Measurements from ENCODE around the gene SH2D1B. TPM values are rescaled to one million over a fixed set of nuclear protein-coding genes. Genes with fewer than 3 reads are reported as not detected.

SH2D1B gene
- total and polyA plus RNA-seq, 2 experiments from 2014 or later: not detected

GRCh38 chr1:162416909-162417308 lies 5.0 kb upstream of the SH2D1B start:
- no peak for TF ChIP-seq POLR2AphosphoS5 (IDR thresholded peaks at IDR 0.05; ENCODE audit: low read depth)
- TF ChIP-seq NANOG (IDR thresholded peaks at IDR 0.05; ENCODE audit: borderline replicate concordance): no peak
- TF ChIP-seq ETS1 (IDR thresholded peaks at IDR 0.05): no peak
- TF ChIP-seq CREB1 (CRISPR knock-in tag; IDR thresholded peaks at IDR 0.05; ENCODE audit: low read depth): no peak
- no peak for TF ChIP-seq JUNB (IDR thresholded peaks at IDR 0.05; ENCODE audit: unreplicated experiment)
- TF ChIP-seq EZH2phosphoT487 (IDR thresholded peaks at IDR 0.05; ENCODE audit: unreplicated experiment): no peak
- Histone ChIP-seq H3K27ac (ENCODE audit: low read depth) (no peak overlapping the region), H2AFZ (0 out of 2 replicates have a peak overlapping the region, but pooled peaks have one; percentile 14), H3K4me3 (no peak overlapping the region), H3K79me2 (replicated peaks; ENCODE audit: insufficient read depth) (no peaks in the 10 kb centered on the region), H4K20me1 (replicated peaks; ENCODE audit: insufficient read depth) (no peaks in the 10 kb centered on the region), H3K4me2 (no peak overlapping the region), H3K9me2 (ENCODE audit: insufficient read depth) (peaks cover 13% of the 10 kb centered on the region; the same call in 1 of the 2 replicates), H3K27me3 (ENCODE audit: insufficient read depth) (no peaks in the 10 kb centered on the region), H3K36me3 (ENCODE audit: insufficient read depth) (0 out of 2 replicates have a peak, but pooled peaks cover 3% of the 10 kb centered on the region), H3K4me1 (ENCODE audit: insufficient read depth) (no peaks in the 10 kb centered on the region), H3F3A (replicated peaks; ENCODE audit: low read depth) (no peaks in the 10 kb centered on the region)
- Mint-ChIP-seq H3K27ac (no peak overlapping the region), H3K4me3 (no peak overlapping the region), H3K4me1 (peaks cover 3% of the 10 kb centered on the region; the same call in 1 of the 3 replicates), H3K9me3 (peaks cover 7% of the 10 kb centered on the region; the same call in 1 of the 3 replicates), H3K36me3 (ENCODE audit: low read depth) (no peaks in the 10 kb centered on the region), H3K27me3 (ENCODE audit: insufficient read depth, low read depth, poor library complexity) (peaks cover 3% of the 10 kb centered on the region)
- DNase-seq (ENCODE audit: low spot score) (no peak), ATAC-seq (no peak)

- Mint-ChIP-seq H3K4me1 (peaks cover 3% of the 10 kb centered on the region; the same call in 1 of the 3 replicates), H3K9me3 (peaks cover 7% of the 10 kb centered on the region; the same call in 1 of the 3 replicates), H3K36me3 (ENCODE audit: low read depth) (no peaks in the 10 kb centered on the region), H3K27me3 (ENCODE audit: insufficient read depth, low read depth, poor library complexity) (peaks cover 3% of the 10 kb centered on the region), H3K4me3 (no peak overlapping the region), H3K27ac (no peak overlapping the region)
- Histone ChIP-seq H3K36me3 (ENCODE audit: insufficient read depth) (0 out of 2 replicates have a peak, but pooled peaks cover 3% of the 10 kb centered on the region), H3K4me2 (no peak overlapping the region), H3F3A (replicated peaks; ENCODE audit: low read depth) (no peaks in the 10 kb centered on the region), H3K27ac (ENCODE audit: low read depth) (no peak overlapping the region), H4K20me1 (replicated peaks; ENCODE audit: insufficient read depth) (no peaks in the 10 kb centered on the region), H3K9me2 (ENCODE audit: insufficient read depth) (peaks cover 14% of the 10 kb centered on the region; the same call in 1 of the 2 replicates), H3K27me3 (ENCODE audit: insufficient read depth) (no peaks in the 10 kb centered on the region), H2AFZ (no peak overlapping the region), H3K4me3 (no peak overlapping the region), H3K79me2 (replicated peaks; ENCODE audit: insufficient read depth) (no peaks in the 10 kb centered on the region), H3K4me1 (ENCODE audit: insufficient read depth) (no peaks in the 10 kb centered on the region)
- ATAC-seq: no peak
- DNase-seq (ENCODE audit: low spot score): no peak
- TF ChIP-seq EZH2phosphoT487 (IDR thresholded peaks at IDR 0.05; ENCODE audit: unreplicated experiment) (no peak), NANOG (IDR thresholded peaks at IDR 0.05; ENCODE audit: borderline replicate concordance) (no peak), REST (IDR thresholded peaks at IDR 0.05; ENCODE audit: unreplicated experiment) (no peak), ZNF462 (CRISPR knock-in tag; IDR thresholded peaks at IDR 0.05) (no peak), EZH2 (IDR thresholded peaks at IDR 0.05; ENCODE audit: low read depth, unreplicated experiment) (no peak), POLR2AphosphoS5 (IDR thresholded peaks at IDR 0.05; ENCODE audit: low read depth) (no peak)
Observed at GRCh38 chr1:162416215-162416614, 4.3 kb upstream of the SH2D1B start.
